ENCODE results near the gene IL21R.
"Not testable (repeated sequence)": the region's sequence is repeated elsewhere in the genome, so short reads cannot be mapped to it uniquely, and the experiment has no call there.

Gene IL21R

DNA sequence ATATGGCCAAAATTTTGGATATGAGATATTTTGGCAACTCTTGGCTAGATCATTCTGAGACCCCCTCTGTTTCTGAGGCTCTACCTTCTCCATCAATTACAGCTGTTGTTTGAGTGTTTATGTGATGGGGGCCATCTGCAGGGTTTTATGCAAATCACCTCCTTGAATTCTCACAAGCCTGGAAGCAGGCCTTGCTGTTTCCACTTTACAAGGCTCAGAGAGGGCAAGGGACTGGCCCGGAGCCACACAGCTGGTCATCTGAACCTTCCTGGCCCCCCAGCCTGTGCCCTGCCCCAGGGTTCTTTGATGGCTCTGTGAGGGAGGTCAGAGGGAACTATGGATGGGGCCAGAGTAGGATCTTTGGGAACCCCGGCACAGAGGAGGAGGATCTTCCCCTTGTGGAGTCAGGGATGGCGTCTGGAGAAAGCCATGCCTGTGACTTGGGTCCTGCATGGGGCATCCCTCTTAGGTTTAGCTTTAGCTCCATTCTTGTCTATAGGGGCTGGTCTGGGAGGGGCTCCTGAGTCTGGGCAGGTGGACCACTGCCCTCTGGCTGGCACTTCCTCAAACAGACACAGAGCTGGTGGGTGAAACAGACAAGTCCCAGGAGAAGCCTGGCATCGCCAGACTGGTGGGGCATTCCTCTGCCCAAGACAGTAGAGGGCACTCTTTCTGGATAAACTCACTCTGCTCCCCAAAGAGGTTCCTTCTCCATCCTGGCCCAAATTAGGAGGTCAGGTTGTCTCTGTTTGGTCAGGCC, 26.2 kb downstream of the IL21R start:
- no peak for DNase-seq

GRCh38 chr16:27429330-27429871, 27.4 kb downstream of the IL21R start:
- DNase-seq: no peak

- DNase-seq: no peak
These were observed 28.0 kb downstream of the IL21R start for GRCh38 chr16:27429981-27430441.

DNA sequence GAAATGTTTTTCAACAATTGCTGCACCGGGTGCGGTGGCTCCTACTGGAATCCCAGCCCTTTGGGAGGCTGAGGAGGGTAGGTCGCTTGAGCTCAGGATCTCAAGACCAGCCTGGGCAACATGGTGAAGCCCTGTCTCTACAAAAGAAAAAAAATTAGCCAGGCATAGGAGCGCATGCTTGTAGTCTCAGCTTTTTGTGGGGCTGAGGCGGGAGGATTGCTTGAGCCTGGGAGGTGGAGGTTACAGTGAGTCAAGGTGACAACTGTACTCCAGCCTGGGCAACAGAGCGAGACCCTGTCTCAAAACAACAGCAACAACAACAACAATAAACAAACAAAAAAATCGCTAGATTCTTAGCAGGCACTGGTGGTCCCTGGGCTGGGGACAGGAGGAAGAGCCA, 28.5 kb downstream of the IL21R start:
- no peak for DNase-seq

DNA sequence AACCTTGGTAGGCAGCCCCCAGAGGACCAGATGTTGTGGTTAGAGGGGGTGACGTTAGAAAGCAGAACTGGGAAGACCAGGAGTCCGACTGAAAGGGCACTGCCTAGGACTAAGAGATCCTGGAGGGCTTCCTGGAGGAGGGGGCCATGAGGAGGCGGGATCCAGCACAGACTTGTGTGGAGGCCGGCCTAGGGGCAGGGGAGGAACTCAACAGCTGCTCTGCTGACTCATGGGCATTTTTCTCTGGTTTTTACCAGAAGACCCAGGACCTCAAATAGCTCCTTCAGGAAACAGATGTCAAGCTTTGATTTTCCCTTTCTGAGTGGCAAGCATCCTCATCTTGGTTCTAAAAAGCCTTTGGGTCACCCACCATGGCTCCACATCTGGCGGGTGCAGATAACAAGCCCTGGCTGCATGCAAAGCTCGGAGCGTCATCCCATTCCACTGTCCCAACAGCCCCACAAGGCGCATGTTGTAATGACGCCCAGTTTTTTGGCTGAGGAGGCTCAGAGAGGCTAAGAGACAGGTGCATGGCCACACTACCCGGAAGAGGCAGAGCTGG, 29.0 kb downstream of the IL21R start:
- no peak for DNase-seq

- DNase-seq: no peak
These were observed 30.0 kb downstream of the IL21R start for GRCh38 chr16:27431773-27432532.

DNA sequence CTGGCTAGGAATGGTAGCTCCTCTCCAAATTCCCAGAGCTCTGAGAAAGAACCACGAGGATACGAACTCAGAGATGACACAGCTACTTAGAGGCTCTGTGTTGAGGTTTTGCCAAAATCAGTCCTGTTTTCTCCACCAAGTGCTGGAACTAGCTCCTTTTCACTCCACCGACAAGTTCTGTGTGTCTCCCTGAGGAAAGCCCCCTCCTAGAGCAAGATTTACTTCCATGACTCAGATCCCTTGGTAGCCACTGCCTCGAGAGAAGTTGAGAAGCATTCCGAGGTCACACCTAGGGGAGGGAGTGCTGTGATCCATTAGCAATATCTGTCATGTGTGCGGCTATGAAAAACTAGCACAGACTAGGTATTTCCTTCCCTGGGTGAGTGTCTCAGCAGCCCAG, 30.6 kb downstream of the IL21R start:
- no peak for DNase-seq

GRCh38 chr16:27433191-27433590, 31.2 kb downstream of the IL21R start:
- DNase-seq: not testable (repeated sequence)

DNA sequence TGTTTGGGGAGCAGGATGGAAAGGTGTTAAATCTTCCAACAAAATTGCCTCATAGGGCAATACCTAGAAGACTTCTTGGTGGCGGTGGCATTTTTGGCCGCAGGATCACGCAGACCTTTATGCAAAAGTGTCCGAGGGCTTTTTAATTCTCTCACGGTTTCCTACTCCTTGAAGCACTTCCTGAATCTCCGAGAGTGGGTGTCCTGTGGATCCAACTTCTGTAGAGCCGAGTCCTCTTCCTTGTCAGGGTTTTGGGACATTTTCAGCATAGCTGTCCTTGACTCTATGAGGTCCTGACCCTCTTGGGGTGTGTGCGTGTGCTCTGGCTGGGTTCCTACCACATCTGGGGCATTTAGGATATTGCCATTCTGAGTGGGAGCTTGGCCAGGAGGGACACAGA, 31.7 kb downstream of the IL21R start:
- no peak for DNase-seq

DNA sequence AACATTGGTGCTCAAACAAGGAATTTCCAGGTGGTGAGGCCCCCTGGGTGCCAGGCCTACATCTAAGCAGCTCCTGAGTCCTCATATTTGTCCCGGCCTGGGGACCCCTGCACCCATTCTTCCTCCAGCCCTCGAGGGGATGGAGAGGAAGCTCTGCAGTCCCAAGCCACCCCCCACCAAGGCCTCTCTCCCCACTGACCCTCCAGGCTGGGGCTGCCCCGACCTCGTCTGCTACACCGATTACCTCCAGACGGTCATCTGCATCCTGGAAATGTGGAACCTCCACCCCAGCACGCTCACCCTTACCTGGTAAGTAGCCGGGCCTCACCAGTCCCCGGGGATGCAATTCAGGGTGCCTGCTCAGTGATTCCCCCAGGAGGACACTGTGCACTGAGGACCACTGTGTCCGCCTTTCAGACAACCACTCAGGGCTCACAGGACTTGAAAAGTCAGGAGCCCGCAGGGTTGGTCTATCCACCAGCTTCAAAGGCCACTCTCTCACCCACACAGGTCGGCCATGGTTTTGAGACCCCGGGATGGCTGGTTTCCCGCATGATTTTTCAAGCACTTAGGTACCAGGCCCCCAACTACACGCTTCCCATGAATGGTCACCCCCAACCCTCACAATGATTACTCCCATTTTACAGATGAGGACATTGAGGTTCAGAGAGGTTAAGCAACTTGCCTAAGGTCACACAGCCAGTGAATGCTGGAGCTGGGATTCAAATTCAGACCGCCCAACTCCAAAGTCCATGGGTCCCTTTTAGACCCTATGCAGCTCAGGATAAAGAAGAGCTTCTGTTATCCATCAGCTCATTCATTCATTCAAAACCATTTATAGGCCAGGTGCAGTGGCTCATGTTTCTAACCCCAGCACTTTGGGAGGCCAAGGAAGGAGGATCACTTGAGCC, 32.4 kb downstream of the IL21R start:
- no peak for DNase-seq

GRCh38 chr16:27435146-27435545, 33.2 kb downstream of the IL21R start:
- not testable (repeated sequence) for DNase-seq

- no peak for DNase-seq
These were observed 34.1 kb downstream of the IL21R start for GRCh38 chr16:27436065-27436464.

DNA sequence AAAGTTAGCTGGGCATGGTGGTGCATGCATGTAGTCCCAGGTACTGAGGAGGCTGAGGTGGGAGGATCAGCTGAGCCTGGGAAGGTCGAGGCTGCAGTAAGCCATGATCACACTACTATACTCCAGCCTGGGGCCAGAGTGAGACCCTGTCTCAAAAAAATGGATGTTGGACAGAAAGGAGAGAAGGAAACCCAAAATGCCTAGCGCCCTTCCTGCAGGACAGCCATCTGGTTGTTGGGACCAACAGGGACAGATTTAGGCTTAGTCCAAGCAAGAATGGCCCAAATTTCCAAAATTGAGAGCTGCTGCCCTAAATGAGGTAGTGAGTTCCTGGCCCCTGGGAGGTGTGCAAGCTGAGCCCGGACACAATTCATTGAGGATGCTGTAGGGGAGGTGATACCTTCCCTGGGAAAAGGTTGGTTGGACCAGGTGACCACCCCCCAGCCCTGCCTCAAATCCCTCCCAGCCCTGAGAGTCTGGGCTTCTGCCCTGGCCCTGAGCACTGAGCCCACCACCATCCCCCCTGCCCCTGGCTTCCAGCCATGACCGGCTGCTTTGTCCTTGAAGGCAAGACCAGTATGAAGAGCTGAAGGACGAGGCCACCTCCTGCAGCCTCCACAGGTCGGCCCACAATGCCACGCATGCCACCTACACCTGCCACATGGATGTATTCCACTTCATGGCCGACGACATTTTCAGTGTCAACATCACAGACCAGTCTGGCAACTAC, 35.1 kb downstream of the IL21R start:
- DNase-seq: no peak

- DNase-seq: no peak
These were observed 36.0 kb downstream of the IL21R start for GRCh38 chr16:27437946-27438345.

DNA sequence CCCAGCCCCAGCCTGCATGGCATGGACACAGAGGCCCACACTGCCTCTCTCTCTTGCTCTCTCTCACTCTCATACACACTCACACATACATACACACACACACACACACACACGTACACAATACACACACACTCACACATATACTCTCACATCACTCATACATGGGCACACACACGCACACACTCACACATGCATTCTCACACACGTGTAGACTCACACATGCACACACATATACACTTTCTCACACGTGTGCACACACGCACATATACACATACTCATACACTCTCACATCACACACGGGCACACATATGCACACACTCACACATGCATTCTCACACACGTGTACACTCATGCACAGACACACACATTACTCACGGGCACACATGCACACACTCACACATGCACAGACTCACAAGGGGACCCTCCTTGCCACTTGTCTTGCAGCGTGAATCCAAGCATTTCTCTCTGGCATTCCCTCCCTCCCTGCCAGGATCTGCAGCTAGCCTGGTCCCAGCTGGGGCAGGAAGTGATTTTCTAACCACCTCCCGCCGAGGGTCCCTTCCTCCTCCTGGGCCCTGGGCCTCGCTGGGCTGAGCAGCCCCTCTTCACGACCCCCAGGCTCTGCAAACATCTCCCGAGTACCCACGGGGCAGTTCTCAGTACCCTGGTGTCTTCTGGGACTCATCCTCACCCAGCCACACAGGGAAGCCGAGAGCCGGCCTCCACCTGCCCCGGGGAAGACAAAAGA, 37.5 kb downstream of the IL21R start:
- DNase-seq: no peak

GRCh38 chr16:27441276-27441675, 39.3 kb downstream of the IL21R start:
- no peak for DNase-seq

GRCh38 chr16:27441998-27442397, 40.0 kb downstream of the IL21R start:
- DNase-seq: no peak

DNA sequence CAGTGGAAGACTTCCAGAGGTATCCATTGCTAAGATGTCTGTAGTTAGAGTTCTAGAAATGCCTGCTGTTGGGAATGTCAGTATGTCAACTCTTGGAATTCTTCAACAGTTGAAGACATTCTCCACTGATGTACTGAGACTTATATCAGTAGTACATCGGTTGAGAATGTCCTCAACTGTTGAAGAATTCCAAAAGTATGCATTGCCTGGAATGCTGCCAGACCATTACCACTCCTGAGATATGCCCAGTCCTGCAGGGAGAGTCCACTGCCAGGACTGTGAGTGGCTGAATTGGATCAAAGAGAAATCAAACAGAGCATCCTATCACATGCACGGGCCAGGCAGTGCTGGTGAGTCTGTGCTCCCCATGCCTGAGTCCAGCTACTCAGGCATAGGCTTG, 42.0 kb downstream of the IL21R start:
- DNase-seq: no peak

- no peak for DNase-seq
These were observed 42.5 kb downstream of the IL21R start for GRCh38 chr16:27444470-27444869.

- no peak for DNase-seq
These were observed 43.7 kb downstream of the IL21R start for GRCh38 chr16:27445502-27446175.

- DNase-seq: peak; percentile 80
These were observed 44.7 kb downstream of the IL21R start for GRCh38 chr16:27446721-27447120.
